ENCODE results near the gene PTCD2. TPM values are rescaled to one million over a fixed set of nuclear protein-coding genes. Genes with fewer than 3 reads are reported as not detected.

Gene PTCD2
- total and polyA plus RNA-seq, 9 of the 15 experiments (the other 6 are each of a cell fraction or from before 2014, with no cell fraction given): 11.9 to 28.5 (median 18.6) TPM

DNA sequence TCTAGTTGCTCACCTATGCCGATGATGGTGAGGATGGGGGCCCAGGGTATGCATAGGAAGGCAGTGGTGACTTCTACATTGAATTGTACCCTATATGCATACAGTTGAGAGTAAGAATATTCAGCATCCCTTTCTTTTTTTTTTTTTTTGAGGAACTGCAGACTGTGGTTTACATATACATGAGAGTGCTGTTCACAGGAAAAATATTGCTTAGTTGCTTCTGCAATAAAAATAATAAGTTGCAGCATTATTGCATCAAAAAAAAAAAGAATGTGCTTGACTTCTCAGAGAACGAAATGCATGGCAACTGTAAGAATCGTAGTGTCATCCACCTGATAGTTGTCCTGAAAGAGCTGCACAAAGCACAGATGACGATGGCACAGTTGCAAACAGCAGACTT lies 52.8 kb downstream of the PTCD2 start (continued):
- TF ChIP-seq, protein P1, sequence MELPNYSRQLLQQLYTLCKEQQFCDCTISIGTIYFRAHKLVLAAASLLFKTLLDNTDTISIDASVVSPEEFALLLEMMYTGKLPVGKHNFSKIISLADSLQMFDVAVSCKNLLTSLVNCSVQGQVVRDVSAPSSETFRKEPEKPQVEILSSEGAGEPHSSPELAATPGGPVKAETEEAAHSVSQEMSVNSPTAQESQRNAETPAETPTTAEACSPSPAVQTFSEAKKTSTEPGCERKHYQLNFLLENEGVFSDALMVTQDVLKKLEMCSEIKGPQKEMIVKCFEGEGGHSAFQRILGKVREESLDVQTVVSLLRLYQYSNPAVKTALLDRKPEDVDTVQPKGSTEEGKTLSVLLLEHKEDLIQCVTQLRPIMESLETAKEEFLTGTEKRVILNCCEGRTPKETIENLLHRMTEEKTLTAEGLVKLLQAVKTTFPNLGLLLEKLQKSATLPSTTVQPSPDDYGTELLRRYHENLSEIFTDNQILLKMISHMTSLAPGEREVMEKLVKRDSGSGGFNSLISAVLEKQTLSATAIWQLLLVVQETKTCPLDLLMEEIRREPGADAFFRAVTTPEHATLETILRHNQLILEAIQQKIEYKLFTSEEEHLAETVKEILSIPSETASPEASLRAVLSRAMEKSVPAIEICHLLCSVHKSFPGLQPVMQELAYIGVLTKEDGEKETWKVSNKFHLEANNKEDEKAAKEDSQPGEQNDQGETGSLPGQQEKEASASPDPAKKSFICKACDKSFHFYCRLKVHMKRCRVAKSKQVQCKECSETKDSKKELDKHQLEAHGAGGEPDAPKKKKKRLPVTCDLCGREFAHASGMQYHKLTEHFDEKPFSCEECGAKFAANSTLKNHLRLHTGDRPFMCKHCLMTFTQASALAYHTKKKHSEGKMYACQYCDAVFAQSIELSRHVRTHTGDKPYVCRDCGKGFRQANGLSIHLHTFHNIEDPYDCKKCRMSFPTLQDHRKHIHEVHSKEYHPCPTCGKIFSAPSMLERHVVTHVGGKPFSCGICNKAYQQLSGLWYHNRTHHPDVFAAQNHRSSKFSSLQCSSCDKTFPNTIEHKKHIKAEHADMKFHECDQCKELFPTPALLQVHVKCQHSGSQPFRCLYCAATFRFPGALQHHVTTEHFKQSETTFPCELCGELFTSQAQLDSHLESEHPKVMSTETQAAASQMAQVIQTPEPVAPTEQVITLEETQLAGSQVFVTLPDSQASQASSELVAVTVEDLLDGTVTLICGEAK (IDR thresholded peaks at IDR 0.05): no peak
- TF ChIP-seq, protein P1 (CRISPR knock-in tag; IDR thresholded peaks at IDR 0.05): no peak
- TF ChIP-seq, protein P2, sequence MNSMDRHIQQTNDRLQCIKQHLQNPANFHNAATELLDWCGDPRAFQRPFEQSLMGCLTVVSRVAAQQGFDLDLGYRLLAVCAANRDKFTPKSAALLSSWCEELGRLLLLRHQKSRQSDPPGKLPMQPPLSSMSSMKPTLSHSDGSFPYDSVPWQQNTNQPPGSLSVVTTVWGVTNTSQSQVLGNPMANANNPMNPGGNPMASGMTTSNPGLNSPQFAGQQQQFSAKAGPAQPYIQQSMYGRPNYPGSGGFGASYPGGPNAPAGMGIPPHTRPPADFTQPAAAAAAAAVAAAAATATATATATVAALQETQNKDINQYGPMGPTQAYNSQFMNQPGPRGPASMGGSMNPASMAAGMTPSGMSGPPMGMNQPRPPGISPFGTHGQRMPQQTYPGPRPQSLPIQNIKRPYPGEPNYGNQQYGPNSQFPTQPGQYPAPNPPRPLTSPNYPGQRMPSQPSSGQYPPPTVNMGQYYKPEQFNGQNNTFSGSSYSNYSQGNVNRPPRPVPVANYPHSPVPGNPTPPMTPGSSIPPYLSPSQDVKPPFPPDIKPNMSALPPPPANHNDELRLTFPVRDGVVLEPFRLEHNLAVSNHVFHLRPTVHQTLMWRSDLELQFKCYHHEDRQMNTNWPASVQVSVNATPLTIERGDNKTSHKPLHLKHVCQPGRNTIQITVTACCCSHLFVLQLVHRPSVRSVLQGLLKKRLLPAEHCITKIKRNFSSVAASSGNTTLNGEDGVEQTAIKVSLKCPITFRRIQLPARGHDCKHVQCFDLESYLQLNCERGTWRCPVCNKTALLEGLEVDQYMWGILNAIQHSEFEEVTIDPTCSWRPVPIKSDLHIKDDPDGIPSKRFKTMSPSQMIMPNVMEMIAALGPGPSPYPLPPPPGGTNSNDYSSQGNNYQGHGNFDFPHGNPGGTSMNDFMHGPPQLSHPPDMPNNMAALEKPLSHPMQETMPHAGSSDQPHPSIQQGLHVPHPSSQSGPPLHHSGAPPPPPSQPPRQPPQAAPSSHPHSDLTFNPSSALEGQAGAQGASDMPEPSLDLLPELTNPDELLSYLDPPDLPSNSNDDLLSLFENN (IDR thresholded peaks at IDR 0.05; ENCODE audit: low read depth in 2 of 2, low read length in 2 of 2): no peak
- TF ChIP-seq, protein P3, sequence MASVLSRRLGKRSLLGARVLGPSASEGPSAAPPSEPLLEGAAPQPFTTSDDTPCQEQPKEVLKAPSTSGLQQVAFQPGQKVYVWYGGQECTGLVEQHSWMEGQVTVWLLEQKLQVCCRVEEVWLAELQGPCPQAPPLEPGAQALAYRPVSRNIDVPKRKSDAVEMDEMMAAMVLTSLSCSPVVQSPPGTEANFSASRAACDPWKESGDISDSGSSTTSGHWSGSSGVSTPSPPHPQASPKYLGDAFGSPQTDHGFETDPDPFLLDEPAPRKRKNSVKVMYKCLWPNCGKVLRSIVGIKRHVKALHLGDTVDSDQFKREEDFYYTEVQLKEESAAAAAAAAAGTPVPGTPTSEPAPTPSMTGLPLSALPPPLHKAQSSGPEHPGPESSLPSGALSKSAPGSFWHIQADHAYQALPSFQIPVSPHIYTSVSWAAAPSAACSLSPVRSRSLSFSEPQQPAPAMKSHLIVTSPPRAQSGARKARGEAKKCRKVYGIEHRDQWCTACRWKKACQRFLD (CRISPR knock-in tag; IDR thresholded peaks at IDR 0.05): no peak
- TF ChIP-seq, protein P4, sequence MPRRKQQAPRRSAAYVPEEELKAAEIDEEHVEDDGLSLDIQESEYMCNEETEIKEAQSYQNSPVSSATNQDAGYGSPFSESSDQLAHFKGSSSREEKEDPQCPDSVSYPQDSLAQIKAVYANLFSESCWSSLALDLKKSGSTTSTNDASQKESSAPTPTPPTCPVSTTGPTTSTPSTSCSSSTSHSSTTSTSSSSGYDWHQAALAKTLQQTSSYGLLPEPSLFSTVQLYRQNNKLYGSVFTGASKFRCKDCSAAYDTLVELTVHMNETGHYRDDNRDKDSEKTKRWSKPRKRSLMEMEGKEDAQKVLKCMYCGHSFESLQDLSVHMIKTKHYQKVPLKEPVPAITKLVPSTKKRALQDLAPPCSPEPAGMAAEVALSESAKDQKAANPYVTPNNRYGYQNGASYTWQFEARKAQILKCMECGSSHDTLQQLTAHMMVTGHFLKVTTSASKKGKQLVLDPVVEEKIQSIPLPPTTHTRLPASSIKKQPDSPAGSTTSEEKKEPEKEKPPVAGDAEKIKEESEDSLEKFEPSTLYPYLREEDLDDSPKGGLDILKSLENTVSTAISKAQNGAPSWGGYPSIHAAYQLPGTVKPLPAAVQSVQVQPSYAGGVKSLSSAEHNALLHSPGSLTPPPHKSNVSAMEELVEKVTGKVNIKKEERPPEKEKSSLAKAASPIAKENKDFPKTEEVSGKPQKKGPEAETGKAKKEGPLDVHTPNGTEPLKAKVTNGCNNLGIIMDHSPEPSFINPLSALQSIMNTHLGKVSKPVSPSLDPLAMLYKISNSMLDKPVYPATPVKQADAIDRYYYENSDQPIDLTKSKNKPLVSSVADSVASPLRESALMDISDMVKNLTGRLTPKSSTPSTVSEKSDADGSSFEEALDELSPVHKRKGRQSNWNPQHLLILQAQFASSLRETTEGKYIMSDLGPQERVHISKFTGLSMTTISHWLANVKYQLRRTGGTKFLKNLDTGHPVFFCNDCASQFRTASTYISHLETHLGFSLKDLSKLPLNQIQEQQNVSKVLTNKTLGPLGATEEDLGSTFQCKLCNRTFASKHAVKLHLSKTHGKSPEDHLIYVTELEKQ (CRISPR knock-in tag; IDR thresholded peaks at IDR 0.05): no peak
- no peak for TF ChIP-seq RBFOX2 (IDR thresholded peaks at IDR 0.05; ENCODE audit: low read depth, low read length)
